ENCODE measurements around the gene TSHZ3.

TSHZ3 gene

DNA sequence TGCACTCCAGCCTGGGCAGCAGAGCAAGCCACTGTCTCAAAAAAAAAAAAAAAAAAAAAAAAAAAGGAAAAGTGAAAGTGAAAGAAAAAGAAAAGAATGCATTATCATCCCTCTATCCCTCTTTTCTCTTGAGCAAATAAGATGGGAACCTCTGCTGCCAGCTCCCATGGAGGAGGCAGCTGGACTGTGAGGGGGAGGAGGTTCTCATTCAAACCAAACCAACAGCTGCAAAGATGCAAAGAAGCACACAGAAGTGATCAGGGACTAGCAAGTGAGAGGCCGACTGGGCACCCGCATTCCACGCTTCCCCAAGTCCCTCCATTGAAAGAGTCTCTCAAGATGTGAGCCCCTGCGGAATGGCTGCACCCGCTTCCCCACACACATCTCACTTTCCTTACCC lies 63.5 kb downstream of the TSHZ3 start:
- no peak for DNase-seq

DNA sequence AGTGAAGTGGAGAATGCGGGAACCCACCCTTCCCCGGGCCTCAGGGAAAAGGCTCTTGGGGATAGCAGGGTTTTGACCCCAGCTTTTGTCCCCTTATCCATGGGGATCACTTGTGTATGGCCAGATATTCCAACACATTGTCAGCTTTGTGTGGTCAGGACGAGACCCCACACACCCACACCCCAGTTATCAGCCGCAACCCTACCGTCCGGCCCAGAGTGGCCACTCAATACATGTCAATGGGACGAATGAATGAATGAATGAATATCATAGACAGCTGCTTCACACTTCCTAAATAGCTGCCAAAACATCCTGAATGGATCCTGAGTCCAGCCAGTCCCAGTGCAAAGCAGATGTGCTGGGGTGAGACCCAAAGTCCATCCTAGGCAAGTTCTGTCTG lies 64.6 kb downstream of the TSHZ3 start:
- DNase-seq = no peak

DNA sequence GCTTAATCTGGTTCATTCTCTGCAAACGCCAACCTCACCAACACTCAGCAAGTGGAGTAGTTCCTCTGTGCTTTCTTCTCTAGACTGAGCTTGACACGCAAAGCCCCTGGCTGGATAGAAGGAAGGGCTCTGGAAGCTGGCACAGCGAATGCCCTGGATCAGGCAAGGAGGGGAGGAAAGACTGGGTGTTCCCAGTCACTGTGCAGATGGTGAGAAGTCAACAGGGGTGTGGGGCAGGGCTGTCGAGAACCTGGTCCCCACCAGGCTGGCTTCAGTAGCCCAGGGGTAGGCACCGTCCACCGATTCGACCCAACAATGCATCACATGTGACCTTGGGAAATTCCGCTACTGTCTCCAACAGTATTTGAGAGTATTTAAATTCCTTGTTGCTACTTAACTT lies 65.5 kb downstream of the TSHZ3 start:
- no peak for DNase-seq

DNA sequence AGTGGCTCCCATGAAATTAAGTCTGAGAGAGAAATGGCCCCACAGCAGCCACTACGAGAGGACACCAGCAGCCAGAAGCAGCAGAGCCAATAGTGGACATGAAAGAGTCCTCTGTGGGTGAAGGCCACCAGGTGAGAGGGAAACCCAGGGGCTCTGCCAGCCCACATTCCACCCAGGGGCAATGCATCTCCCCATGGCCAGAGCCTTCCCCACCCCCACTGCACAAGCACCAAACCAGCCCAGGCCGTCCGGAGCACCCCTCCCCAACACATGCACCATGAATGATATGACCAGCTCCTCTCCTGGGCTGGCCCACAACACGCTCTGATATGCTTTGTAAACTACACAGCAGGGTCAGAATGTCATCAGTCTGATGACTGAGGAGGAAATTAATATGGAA lies 66.9 kb downstream of the TSHZ3 start:
- no peak for DNase-seq

DNA sequence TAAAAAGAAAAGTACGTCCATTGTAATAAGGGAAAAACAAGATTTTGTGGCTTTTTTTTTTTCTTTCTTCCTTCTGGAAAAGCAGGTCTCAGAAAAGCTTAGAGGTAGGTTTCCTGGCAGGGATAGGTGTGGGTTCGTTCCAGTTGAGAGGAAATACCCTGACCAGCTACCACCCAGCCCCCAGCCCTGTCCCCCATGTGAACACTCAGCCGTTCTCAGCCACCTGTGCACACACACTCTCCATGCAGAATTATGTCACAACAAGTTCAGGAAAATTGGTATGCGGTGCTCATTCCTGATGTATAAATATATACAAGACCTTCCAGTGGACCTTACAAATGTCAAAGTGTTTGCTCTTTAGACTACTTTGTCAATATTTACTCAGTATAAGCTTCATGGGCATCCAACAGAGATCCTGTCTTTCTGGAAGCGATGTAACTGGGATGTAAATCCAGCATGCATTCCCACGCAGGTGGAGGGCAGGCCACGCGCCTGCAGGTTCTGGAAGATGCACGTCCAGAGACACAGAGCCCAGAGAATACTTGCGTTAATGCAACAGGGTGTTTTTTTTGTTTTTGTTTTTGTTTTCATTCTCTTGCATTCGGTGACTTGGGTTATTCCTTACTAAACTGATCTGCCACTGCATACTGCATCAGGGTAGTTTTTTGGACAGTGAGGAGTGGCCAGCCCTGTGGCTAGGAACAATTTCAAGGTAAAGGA lies 68.8 kb downstream of the TSHZ3 start:
- no peak for DNase-seq

DNA sequence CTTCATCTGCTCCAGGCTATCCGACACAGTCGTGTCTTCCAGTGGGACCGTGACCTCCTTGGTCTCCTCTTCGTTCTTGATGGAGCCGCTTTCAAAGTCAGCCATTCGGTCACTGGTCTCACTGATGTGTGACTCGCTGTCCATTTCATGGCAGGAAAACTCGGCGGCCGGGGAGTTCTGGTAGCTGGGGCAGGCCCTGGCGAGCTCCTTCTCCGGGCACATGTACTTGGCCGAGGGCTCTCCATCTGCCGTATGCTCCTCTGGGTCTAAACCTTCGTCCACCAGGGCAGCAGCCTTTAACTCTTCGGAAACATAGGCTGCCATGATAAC lies 69.8 kb downstream of the TSHZ3 start:
- no peak for DNase-seq

DNA sequence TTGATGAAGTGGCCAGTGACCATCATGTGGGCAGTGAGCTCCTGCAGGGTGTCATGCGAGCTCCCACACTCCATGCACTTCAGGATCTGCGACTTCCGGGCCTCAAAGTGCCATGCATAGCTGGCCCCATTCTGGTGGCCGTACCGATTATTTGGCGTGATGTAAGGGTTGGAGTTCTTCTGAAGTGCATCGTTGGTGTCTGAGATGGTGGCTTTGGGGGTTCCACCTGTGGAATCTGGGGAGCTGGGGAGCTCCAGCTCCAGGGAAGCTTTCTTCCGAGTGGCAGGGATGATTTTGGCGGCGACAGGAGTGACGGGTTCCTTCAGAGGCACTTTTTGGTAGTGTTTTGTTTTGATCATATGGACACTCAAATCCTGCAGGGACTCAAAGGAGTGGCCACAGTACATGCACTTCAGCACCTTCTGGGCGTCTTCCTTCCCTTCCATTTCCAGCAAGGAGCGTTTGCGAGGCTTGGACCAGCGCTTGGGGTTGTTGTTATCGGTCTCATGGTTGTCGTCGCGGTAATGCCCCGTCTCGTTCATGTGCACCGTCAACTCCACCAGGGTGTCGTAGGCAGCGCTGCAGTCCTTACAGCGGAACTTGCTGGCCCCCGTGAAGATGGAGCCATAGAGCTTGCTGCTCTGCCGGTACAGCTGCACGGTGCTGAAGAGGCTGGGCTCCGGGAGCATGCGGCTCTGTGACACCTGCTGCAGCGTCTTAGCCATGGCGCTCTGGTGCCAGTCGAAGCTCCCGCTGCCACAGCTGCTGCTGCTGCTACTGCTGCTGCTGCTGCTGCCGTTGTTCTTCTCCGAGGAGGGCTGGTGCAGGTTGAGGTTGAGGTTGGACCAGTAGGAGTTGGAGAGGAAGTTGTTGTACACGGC lies 70.4 kb downstream of the TSHZ3 start:
- DNase-seq = no peak

DNA sequence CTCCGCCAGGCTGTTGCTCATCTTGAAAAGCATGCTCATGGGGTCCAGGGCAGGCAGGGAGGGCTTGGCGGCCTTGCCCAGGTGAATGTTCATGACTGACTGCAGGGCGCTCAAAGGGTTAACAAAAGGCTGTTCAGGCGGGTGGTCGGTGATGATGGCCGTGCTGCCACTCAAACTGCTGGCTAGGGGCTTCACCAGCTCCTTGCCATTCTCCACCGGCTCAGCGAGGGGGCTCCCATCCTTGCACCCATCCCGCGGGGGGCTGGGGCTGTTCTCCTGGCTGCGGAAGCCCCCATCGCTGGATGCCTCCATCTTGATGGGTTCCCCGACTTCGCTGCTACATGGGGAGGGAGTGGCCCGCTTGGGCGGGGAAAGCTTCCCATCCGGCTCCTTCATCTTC lies 71.7 kb downstream of the TSHZ3 start:
- no peak for DNase-seq

DNA sequence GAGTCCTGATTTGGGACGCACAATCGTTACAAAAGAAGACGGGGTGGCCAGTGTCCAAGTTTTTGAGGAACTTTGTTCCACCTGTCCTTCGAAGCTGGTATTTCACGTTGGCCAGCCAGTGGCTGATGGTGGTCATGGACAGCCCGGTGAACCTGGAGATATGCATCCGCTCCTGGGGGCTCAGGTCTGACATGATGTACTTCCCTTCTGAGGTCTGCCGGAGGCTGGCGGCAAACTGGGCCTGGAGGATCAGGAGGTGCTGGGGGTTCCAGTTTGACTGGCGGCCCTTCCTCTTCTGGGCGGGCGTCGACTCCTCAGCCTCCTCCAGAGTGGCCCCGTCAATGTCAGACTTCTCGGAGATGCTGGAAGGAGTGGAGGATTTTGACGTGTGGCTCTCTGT lies 72.4 kb downstream of the TSHZ3 start:
- no peak for DNase-seq

DNA sequence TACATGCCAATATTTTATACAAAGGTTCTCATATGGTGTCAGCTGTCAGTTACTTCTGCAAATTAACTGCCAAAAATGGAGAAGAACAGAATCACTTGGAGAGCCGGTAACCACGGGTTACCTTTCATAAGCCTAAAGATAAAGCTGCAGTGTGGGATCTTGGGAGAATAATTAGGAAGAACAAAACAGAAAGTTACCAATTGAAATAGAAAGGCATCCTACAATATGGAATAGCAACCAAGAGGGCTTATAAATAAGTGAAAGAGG lies 74.2 kb downstream of the TSHZ3 start:
- DNase-seq = no peak

DNA sequence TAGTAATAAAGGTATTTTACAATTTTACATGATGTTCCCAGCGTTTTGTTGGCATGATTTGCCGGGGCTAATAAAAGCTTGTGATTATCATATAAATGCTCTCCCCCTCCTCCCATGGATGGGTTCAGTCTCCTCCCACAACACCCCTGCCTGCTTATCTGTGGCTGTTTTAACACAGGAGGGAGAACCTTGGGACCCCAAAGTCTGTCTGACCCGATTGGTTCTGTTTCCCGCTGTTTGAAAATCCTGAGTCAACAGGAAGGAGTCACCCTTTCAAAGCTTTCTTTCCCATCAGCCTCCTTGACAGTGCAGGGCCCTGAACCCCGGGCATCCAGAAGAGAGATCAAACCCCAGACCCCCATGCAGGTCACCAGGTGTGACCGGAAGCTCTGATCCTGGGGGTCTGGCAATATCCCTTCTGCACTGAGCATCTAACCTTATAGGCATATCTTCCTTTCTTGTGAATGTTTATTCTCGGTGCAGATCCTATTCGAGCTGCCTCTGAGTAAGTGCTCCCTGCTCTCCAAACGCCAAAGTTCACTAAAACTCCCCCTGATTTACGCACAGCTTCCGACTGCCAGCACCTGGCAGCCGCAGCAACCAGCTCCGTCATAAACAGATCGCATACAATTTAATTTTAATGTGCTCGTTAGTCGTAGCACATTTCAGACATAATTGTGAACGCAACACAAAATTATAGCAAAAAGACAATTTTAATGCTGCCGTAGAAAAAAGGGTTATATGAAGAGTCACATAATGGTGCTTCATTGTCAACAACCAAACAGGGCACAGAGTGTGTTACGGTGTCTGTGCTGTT lies 74.8 kb downstream of the TSHZ3 start:
- no peak for DNase-seq

DNA sequence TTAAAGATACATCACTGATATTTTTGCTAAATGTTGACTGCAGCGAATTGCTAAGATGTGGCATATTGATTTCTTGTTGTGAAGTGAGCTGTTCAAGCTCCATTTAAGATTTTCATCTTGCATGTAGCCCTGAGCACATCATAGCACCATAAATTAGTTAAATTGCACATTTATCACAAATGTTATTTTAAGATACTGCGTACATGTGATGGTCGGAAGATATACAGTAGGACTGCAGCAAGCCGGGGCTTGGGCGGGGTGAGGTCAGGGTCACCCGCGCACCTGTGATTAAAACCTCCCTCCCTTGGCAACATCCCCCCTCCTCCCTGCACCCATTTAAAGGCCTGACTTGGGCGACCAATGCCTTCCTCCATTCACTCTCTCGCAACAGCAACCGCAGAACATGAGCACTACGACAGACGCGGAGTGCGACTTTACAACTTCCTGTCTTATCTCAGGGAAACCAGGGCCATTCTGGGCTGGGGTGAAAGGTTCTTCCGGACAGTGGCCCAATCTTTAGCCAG lies 76.6 kb downstream of the TSHZ3 start:
- no peak for DNase-seq

DNA sequence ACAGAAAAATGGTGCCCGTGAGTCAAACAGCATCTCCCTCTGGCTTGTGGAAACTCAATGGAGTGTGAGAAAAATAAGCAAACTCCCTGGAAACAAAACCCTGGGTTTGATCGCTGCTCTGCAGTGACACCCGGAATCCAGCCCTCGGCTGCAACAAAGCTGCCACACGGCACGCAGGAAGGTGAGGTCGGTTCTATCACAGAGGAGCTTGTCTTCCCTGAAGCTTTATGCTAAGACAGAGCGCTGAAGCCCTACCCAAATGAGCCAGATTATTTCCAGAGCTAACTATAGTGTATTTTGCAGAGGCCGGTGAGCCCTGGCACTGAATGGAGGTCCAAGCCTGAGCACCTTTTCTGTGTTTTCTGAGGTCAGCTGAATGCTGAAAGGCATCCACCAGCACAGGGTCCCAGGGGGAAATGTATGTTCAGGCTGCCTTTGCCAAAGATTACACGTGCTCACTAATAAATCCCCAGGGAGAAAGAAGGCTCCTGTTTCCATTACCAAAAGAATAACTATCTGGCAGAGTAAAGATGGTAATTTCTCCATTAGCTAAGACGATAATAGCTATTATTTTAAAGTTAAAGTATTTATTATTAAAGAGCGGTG lies 77.8 kb downstream of the TSHZ3 start:
- no peak for DNase-seq

DNA sequence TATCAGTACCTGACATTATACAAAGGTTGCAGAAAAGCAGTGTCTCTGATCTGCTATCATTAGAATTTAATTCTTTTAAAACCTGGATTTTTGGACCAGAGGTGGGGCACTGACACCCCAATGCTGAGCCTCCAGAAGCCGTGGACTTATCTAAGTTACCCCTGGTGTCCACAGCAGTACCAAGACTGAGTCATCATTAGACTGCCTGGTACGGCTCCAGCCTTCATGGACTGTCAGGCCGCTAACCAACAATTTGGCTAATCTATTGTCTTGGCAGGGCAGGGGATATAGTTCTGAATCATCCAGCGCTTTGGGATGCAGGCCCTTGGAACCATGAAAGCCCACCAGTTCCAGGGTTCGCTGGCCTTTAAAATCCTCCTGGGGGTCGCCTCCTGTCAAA lies 78.3 kb downstream of the TSHZ3 start:
- DNase-seq = no peak

DNA sequence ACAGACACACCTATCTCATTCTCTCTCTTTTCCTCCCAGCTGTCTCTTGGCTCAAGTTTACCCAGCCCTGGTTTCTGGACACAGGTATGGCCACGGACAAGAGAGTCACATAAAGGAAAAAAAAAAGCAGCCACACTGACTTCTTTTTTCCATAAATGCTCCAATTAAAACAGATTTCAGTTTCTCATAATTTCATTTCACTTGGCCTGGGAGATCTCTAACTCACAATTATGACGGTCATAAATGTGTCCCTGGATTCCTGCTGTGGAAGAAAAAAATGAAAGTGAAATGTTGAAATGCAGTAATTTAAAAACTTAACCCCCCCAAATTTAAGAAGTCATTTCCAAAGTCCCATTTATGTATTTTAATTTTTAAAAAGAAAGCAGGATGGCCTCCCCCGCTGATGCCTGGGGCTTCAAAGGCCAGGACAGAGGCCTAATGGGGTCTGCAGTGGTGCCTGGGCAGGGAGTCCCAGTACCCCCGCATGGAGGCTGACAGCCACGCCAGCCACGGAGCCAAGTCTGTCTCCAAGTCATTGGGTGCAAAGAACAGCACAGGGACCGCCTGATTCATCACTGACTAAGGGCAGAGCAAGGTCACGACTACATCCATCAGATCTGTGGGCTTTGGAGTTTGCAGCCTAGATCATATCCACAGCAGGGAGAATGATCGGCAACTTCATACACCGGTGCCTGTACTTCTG lies 79.7 kb downstream of the TSHZ3 start:
- no peak for DNase-seq

DNA sequence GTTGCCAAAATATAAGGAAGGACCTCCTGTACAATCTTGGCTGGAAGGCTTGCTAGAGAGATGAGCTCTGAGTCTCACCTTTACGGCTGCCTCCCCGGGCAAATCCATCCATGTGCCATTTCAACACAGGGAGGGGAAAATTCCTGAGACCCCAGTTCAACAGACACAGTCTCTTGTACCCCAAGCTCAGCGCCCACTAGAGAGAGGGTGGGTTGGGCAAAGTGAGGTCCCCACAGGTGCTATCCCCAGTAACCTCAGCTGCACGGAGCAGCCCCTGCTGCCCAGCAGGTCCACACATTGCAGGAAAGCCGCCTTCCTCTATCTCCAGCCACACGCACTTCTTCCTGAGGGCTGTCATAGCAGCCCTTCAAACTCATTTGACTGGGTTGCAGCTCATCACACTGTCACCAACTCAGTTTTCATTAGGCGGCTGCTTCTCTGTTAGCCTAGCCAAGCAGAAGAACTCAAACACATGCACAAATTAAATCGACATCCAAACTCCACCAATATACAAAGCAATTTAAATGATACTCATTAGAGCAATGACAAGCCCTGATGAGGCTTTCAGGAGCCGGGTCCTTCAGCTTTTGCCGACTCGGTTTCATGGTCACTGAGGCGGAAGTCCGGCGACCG lies 80.4 kb downstream of the TSHZ3 start:
- no peak for DNase-seq

DNA sequence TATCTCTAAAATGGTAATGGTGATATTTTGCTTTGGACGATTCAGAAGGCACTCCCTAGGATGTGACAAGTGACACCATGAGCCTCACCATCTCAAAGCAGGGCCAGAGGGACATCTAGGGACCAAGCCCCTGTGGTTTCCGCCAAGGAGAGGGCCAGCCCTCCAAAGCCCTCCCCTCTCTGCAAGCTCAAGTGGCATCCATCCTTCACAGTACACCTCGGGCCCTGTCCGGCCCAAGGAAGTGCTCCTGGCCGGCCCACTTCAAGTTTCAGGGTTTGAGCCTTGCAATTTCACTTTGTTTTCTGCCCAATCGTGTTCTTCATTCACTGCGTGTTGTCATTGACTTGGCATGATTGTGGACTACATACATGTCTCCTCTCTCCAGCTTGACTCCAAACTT lies 82.5 kb downstream of the TSHZ3 start:
- no peak for DNase-seq

DNA sequence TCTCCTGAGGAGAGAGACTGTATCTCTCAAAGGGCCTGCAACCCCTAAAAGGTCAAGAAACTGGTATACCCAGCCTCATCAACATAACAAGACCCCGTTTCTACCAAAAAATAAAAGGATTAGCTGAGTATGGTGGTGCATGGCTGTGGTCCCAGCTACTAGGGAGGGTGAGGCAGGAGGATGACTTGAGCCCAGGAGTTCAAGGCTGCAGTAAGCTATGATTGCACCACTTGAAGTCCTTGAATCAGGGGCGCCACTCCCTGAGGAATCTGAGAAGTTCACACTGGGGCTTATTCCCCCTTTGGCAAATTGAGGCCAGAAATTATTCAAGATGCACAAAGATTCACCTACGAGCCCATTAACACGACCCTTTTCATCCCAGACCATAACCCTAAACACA lies 83.0 kb downstream of the TSHZ3 start:
- no peak for DNase-seq

DNA sequence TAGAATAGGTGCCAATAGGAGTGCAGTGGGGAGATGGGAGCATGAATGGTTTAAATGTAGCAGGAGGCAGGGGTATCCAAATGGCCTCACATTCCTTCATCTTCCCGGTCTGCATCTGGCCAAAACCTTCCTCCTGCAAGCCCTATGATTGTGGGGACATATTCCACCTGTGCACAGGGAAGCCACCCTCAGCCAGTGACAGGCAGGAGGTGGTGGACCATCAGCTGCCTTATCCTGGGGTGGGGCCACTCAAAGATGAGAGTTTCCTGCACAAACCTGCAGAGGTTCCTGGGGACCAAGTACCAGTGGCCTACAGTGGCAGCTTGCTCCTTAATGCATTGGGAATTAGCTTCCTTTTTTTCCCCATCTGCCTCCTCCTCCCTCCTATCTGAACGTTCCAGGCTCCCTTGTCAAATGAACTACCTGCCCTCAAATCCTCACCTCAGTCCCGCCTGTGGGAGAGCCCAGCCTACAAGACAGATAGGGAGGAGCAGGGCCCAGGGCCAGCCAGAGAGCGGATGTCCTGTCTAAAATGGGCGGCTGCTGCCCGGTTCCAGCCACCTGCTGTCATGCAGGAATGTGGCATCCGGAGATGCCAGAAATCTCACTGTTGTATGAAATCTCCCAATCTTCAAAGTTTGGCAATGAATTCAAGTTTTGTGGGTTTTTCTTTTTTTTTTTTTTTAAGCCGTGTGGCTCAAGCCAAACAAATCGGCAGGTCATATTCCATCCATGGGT lies 85.0 kb downstream of the TSHZ3 start:
- DNase-seq = no peak

DNA sequence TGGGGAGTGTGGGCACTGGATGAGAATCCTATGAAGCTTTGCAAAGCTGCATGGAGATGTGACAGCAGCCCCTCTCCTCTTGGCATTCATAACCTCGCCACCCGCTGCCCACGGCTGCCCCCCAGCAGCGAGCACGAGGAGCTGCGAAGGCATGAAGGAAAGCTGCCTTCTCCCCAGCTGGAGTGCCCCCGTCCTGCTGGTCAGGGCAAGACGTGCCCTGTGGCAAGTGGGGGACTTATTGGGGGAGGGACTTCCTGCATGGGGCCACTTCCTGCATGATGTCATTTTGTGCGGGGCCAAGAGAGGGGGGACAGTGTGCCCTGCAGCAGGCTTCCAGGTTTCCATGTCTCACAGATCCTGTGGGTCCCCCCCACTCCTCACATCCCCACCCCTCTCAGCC lies 85.9 kb downstream of the TSHZ3 start:
- DNase-seq = no peak

DNA sequence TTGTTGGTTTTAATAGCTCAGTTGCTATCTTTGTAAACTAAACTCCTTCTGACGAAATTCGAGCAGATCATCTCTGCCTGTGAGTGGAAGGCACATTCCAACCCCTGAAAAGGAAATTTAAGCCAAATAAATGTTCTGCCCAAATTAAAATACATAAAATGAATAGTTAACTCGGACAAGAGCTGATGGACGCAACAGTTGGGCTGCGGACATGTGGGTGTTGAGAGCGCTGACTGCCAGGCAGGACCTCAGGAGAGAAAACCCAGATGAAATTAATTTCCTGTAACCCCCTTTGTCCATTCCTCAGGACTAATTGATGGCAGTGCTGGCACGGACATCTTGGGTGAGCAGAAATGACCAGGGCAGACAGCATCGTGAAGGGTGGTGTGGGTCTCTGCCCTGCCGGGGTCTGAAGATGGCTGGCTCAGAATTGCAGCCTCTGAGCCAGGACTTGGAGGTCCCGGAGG lies 86.5 kb downstream of the TSHZ3 start:
- DNase-seq = no peak
